GM12878 (cell line): ENCODE measurements around the gene SNX8. TPM values are rescaled to one million over a fixed set of nuclear protein-coding genes. Genes with fewer than 3 reads are reported as not detected.

ENCODE experiments used
- BCL11A ChIP-seq: IDR thresholded peaks from 2 replicates; pipeline ENCODE4 v1.6.1; 2011; ENCODE audit warnings: low read depth, low read length
- CHD4 ChIP-seq: fragments of 200-600 bp; sonication (generic); IDR thresholded peaks from 2 replicates; pipeline ENCODE4 v1.6.1; 2016; ENCODE audit warnings: mild to moderate bottlenecking
- E4F1 ChIP-seq: fragments of 450-650 bp; IDR thresholded peaks from 2 replicates; pipeline ENCODE4 v1.6.1; 2018; ENCODE audit warnings: borderline replicate concordance, mild to moderate bottlenecking; ENCODE audit not compliant: partially characterized antibody
- HDAC6 ChIP-seq: fragments of 200-600 bp; sonication (generic); IDR thresholded peaks from one replicate; pipeline ENCODE4 v1.8.0; 2017; ENCODE audit warnings: antibody characterized with exemption; ENCODE audit not compliant: unreplicated experiment
- HDGF ChIP-seq: fragments of 450-650 bp; IDR thresholded peaks from 2 replicates; pipeline ENCODE4 v1.6.1; 2016; ENCODE audit warnings: antibody characterized with exemption
- IRF4 ChIP-seq: IDR thresholded peaks from 2 replicates; pipeline ENCODE4 v1.6.1; 2011; ENCODE audit warnings: low read depth, low read length
- JUND ChIP-seq: IDR thresholded peaks from 2 replicates; pipeline ENCODE4 v1.6.1; 2012; ENCODE audit warnings: low read depth, mild to moderate bottlenecking, low read length, improper control_type of control experiment, moderate library complexity
- MLLT1 ChIP-seq: fragments of 450-650 bp; IDR thresholded peaks from 2 replicates; pipeline ENCODE4 v1.6.1; 2016; ENCODE audit warnings: mild to moderate bottlenecking
- NFYA ChIP-seq: IDR thresholded peaks from 2 replicates; pipeline ENCODE4 v1.6.1; 2011; ENCODE audit warnings: low read depth, mild to moderate bottlenecking, low read length, improper control_type of control experiment, borderline replicate concordance
- NR2F1 ChIP-seq: fragments of 450-650 bp; conservative IDR thresholded peaks from 2 replicates; pipeline ENCODE4 v1.6.1; 2017; ENCODE audit warnings: mild to moderate bottlenecking
- POLR2AphosphoS2 ChIP-seq: IDR thresholded peaks from 2 replicates; pipeline ENCODE4 v1.6.1; 2011; ENCODE audit warnings: low read depth, mild to moderate bottlenecking, low read length, improper control_type of control experiment, moderate library complexity
- RBBP5 ChIP-seq: fragments of 200-600 bp; sonication (generic); conservative IDR thresholded peaks from 2 replicates; pipeline ENCODE4 v1.6.1; 2016
- SMAD5 ChIP-seq: IDR thresholded peaks from 2 replicates; pipeline ENCODE4 v1.6.1; 2016; ENCODE audit warnings: antibody characterized with exemption, low read depth
- SPI1 ChIP-seq: IDR thresholded peaks from 2 replicates; pipeline ENCODE4 v1.6.1; 2011; ENCODE audit warnings: low read depth, mild to moderate bottlenecking, low read length, moderate library complexity, borderline replicate concordance; ENCODE audit not compliant: insufficient read depth
- SREBF2 ChIP-seq: IDR thresholded peaks from 2 replicates; pipeline ENCODE4 v1.6.1; 2012; ENCODE audit warnings: mild to moderate bottlenecking, low read length
- SUZ12 ChIP-seq: fragments of 200-600 bp; sonication (generic); IDR thresholded peaks from one replicate; pipeline ENCODE4 v1.6.1; 2018; ENCODE audit warnings: antibody characterized with exemption, mild to moderate bottlenecking; ENCODE audit not compliant: unreplicated experiment
- WRNIP1 ChIP-seq: IDR thresholded peaks from 2 replicates; pipeline ENCODE4 v1.6.1; 2011; ENCODE audit warnings: low read depth, low read length, improper control_type of control experiment, borderline replicate concordance
- polyA plus RNA-seq, 11 experiments: library from polyadenylated mRNA; depleted of rRNA in 4 of 11; unstranded in 6 of 11; stranded (reverse) in 5 of 11; fragments of >200 nt; fragmentation: Nextera tagmentation in 4 of 11; fragmentation: Illumina TruSeq in 1 of 11; extraction: Ambion mirVana in 4 of 11; extraction: Trizol in 1 of 11; gene quantifications; 1 replicate in 1 of 11; 2 replicates in 10 of 11; pipeline versions ENCODE4 v1.2.1 to v1.2.3, GENCODE V29; 2011 to 2016; ENCODE audit warnings: inconsistent platforms in 2 of 11, missing spikeins in 2 of 11, low read depth in 1 of 11
- total RNA-seq, 4 experiments: library from RNA; depleted of rRNA in 3 of 4; stranded (reverse); fragments of >200 nt in 3 of 4; fragmentation: Illumina TruSeq in 1 of 4; extraction: Trizol in 1 of 4; gene quantifications; 2 replicates each; pipeline versions ENCODE4 v1.2.1 to v1.2.3, GENCODE V29; 2013 to 2021
- TF ChIP-seq, protein P1 (sequence below): fragments of 450-650 bp; IDR thresholded peaks from 2 replicates; pipeline ENCODE4 v1.6.1; 2017; ENCODE audit warnings: mild to moderate bottlenecking, moderate library complexity

SNX8 gene
- total and polyA plus RNA-seq, 10 of the 15 experiments (the other 5 are each of a cell fraction or from before 2014, with no cell fraction given) = 6.4 to 210 (median 97.6) TPM

DNA sequence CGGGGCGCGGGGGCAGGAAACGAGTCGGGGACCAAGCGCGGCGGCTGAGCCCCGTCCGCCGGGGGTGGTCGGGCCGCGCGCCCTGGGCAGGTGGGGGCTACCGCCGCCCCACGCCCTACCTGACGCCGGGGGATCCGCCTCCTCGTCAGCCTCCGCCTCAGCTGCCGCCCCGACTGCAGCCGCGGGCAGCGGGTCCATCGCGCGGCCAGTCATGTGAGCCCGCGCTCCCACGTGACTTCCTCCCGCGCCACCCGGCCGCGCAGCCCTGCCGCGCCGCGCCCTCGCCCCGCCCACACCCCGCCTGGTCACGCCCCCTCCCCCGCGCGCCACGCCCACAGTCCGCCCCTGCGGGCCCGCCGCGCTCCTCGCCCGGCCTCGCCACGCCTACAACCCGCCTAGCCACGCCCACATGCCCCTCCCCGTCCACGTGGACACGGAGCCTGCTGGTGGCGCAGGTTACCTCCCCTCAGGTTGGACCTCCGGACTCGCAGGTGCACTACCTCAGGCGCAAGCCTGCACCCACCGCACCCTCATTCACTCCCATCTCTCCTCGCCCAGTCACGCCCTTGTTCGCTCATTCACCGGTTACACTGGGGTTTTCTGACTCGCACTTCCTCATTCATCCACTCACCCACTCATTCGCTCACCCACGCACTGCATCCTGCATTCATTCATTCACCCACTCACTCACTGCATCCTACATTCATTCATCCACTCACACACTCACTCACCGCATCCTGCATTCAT lies at the start of gene SNX8 (continued):
- no peak for TF ChIP-seq SMAD5
- no peak for TF ChIP-seq NFYA
- TF ChIP-seq CHD4 = no peak
- TF ChIP-seq JUND = no peak
- TF ChIP-seq POLR2AphosphoS2 = 0 out of 2 replicates have a peak, but pooled peaks have one; percentile 50
- peak; percentile 65; the same call in 1 of the 2 replicates for TF ChIP-seq MLLT1
- no peak for TF ChIP-seq RBBP5
- 0 out of 2 replicates have a peak, but pooled peaks have one; percentile 48 for TF ChIP-seq IRF4
- TF ChIP-seq HDGF = peak; percentile 90
- no peak for TF ChIP-seq HDAC6
- TF ChIP-seq SPI1 = peak; percentile 89; the same call in 1 of the 2 replicates
- TF ChIP-seq SREBF2 = no peak
- no peak for TF ChIP-seq WRNIP1
- no peak for TF ChIP-seq SUZ12
- TF ChIP-seq NR2F1 = peak; percentile 62
- no peak for TF ChIP-seq BCL11A
- TF ChIP-seq E4F1 = peak; percentile 60
- TF ChIP-seq, protein P1, sequence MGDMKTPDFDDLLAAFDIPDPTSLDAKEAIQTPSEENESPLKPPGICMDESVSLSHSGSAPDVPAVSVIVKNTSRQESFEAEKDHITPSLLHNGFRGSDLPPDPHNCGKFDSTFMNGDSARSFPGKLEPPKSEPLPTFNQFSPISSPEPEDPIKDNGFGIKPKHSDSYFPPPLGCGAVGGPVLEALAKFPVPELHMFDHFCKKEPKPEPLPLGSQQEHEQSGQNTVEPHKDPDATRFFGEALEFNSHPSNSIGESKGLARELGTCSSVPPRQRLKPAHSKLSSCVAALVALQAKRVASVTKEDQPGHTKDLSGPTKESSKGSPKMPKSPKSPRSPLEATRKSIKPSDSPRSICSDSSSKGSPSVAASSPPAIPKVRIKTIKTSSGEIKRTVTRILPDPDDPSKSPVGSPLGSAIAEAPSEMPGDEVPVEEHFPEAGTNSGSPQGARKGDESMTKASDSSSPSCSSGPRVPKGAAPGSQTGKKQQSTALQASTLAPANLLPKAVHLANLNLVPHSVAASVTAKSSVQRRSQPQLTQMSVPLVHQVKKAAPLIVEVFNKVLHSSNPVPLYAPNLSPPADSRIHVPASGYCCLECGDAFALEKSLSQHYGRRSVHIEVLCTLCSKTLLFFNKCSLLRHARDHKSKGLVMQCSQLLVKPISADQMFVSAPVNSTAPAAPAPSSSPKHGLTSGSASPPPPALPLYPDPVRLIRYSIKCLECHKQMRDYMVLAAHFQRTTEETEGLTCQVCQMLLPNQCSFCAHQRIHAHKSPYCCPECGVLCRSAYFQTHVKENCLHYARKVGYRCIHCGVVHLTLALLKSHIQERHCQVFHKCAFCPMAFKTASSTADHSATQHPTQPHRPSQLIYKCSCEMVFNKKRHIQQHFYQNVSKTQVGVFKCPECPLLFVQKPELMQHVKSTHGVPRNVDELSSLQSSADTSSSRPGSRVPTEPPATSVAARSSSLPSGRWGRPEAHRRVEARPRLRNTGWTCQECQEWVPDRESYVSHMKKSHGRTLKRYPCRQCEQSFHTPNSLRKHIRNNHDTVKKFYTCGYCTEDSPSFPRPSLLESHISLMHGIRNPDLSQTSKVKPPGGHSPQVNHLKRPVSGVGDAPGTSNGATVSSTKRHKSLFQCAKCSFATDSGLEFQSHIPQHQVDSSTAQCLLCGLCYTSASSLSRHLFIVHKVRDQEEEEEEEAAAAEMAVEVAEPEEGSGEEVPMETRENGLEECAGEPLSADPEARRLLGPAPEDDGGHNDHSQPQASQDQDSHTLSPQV = no peak; the same call in 1 of the 2 replicates
